OCI-M2 (cell line): Measurements from ENCODE around the gene GCG.

Experiments
- DNase-seq: peaks from one replicate; lab custom pipeline; 2025; ENCODE audit not compliant: unreplicated experiment; lab: John Stamatoyannopoulos, UW

The GCG gene

GRCh38 chr2:162152147-162152546 is at the start of gene GCG:
GCG (minus strand) TSS chr2:162152247; CDS start chr2:162149178, 3,069 bp downstream.
- no peak for DNase-seq

GRCh38 chr2:162200636-162201035 is 48.6 kb upstream of the GCG start:
- DNase-seq, result no peak

- no peak for DNase-seq
These were observed 47.9 kb upstream of the GCG start for GRCh38 chr2:162199913-162200312.

DNA sequence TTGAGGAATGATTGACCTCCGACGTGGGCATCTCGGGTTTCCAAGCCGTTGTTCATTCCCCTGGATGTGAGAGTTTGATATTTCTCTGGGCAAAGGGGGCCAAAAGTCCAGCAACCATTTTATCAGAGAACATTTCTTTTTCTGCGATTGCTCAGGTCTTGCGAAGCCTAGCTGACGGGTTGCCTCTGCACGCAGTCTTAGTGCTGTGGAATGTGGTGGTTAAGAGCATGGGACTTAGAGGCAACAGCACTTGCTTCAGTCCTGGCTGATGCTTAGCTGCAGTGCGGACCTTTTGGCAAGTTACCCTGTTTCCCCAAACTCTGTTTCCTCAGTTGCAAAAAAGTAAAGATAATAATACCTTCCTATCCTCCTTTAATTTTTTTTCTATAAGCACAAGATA is 46.2 kb upstream of the GCG start:
- no peak for DNase-seq

DNA sequence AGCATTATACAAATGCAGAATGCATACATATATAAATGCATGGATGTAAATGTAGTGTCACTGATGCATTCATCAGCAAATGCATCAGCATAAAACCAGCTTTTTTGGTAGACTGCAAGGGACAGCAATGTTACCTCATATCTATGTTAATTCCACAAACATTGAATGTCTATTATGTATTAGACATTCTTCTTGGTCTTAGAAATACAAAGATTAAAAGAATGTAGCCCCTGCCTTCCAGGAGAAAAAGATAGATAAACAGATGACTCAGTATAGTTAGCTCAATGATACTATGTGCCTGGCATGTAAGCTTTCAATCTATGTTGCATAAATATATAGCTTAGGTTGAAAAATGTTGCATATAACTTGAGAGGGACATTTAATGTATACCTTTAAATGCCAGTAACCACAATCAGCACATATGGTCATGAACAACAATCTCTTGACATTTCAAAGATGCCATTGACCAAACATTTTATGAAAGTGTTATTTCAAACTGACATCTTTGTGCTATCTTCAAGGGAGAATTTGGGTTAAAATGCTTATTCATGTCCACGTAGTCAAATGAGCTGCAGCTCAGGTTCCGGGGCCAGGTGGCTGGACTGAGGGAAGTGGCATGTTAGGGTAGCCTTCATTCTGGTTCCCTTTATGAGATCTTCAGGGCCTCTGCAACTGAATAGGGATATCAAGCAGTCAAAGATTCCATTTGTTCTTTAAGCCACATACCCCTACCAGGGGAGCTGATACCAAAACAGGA is 45.2 kb upstream of the GCG start:
- no peak for DNase-seq

DNA sequence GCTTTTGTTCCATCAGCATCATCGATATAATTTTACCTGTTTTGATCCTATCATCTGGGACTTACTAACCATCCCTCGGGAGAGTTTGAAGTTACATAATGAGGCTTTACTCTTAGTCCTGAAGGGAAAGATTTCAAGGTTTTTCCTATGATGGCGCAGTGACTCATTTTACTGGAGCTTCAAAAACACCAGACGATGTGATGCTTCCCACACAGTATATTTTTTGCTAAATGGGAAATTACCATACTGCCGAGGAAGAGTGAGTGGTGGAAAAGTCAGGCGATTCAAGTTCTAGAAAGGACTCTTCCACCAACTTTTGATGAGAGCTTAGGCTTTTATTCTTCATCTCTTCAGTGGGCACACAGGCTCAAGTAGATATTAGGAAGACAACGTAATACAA is 44.6 kb upstream of the GCG start:
- no peak for DNase-seq

DNA sequence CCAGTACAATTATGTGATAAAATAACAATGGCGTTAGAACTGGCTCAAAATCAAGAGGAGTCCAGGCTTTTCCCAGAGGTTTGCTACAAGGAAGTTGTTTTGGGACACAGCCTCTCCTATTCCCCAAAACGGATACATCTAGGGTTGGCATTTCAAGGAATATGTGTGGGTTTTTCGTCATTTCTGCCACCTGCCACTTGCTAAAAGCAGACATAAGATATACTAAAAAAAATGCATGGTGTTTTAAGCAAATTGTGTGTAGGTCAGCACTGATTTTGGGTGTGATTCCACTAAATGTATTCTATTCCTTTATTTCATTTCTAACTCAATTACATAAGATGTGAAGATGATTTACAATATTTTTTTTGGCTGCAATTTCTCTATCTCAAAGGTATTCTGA is 36.4 kb upstream of the GCG start:
- no peak for DNase-seq

GRCh38 chr2:162185541-162186232 is 33.6 kb upstream of the GCG start:
- DNase-seq, result no peak

DNA sequence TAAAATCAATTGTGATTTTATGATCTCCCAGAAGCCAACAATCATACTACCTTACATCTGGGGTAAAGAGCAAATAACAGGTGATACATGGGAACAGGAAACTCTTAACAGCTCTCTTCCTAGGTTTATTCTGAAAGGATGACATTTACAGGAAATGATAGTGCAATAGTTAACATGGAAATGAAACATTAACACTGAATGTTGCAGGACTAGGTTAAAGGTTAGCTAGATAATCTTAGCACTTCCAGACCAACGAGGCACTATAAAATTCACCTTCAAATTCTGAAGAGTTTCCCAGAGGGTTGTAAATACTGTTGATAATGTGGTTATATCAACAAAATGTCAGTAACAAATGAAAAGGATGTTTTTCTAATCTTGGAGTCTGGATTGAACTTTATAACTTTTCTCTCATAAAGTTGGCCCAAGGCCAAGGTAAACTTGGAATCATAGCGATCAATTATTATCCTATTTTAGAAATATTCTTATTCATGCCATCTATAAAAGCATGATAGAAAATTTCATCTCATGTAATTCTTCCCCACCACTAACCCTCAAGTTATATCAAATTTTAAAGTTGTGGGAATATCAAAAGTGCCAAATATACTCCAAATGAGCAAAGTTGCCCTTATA is 32.9 kb upstream of the GCG start:
- no peak for DNase-seq

- DNase-seq, result no peak
These were observed 32.3 kb upstream of the GCG start for GRCh38 chr2:162184359-162184758.

- no peak for DNase-seq
These were observed 30.3 kb upstream of the GCG start for GRCh38 chr2:162182395-162182794.

DNA sequence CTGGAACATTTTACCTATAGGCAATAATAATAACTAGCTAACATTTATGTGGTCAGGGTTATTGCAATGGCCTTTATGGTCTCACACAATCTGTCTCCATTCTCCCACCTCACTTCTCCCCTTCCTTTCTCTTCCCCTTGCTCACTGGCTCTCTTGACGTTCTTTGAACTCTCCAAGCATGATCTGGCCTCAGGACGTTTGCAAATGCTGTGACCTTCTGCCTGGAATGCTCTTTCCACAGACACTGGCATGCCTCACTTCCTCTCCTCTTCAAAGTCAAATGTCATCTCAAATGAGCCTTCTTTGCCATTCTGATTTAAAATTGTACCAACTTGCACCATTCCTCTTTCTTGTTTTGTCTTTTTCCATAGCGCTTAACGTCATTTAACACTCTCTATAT is 25.3 kb upstream of the GCG start:
- no peak for DNase-seq

GRCh38 chr2:162175714-162176113 is 23.7 kb upstream of the GCG start:
- no peak for DNase-seq

DNA sequence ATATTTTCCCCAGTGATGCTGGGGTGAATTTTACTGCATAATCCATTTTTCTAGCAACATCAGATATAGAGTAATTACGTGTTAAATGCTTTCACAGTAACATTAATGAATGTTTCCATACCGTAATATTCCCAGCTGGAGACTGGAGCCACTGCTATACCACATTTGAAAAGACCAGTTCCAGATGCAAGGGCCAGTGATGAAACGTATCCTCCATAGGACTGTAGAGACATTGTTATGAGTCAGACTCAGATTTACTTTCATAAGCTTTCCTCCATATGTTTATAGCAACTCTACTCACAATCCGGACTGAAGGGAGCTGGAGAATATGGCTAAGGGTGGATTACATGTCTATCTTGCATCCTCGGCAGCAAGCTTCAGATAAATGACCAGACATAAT is 22.7 kb upstream of the GCG start:
- no peak for DNase-seq

DNA sequence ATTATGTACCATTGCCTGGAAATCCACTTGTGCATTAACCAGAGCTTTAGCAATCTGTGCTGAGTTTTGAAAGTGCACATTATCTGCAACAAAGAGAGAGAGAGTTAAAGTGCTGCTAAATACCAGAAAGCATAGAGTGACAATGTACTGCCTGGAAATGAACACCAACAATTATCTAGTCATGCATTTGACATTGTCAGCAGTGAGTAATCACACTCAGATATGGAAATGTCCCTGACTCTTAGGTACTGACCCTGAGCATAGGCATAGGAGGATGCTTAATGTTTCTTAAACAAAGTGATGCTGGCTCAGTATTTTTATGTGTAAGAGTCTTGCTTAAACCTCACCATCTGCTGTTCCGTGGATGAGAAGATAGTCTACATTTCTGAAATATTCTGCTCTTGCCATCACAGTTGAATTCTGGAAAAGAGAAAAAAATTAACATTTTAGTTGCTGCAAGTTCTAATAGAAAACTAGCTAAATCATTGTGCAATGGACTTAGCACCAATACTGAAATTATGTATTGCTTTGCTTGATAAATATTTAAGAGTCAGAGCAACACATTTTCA is 20.8 kb upstream of the GCG start:
- no peak for DNase-seq

GRCh38 chr2:162166745-162167144 is 14.7 kb upstream of the GCG start:
- no peak for DNase-seq

- no peak for DNase-seq
These were observed 14.1 kb upstream of the GCG start for GRCh38 chr2:162166174-162166573.

- no peak for DNase-seq
These were observed 12.8 kb upstream of the GCG start for GRCh38 chr2:162164802-162165201.

- DNase-seq, result no peak
These were observed 7.4 kb upstream of the GCG start for GRCh38 chr2:162159446-162159845.

GRCh38 chr2:162156149-162156548 is 4.1 kb upstream of the GCG start:
- no peak for DNase-seq

GRCh38 chr2:162155093-162155492 is 3.0 kb upstream of the GCG start:
- no peak for DNase-seq
